A549 (cell line): ENCODE results near the gene NXN.

Experiments
- CTCF ChIP-seq: fragments of >200 bp; sonication (Bioruptor Twin); formaldehyde crosslinking; IDR thresholded peaks from 3 replicates; pipeline ENCODE4 v1.5.1; 2016
- NR3C1 ChIP-seq: fragments of >200 bp; sonication (Bioruptor Twin); formaldehyde crosslinking; IDR thresholded peaks from 3 replicates; pipeline ENCODE4 v1.6.1; 2017
- POLR2A ChIP-seq: IDR thresholded peaks from 2 replicates; pipeline ENCODE4 v1.6.1; 2012; ENCODE audit warnings: mild to moderate bottlenecking, low read length
- REST ChIP-seq: fragments of 200-600 bp; sonication (generic); IDR thresholded peaks from 2 replicates; pipeline ENCODE4 v1.6.1; 2016; ENCODE audit warnings: antibody characterized with exemption, mild to moderate bottlenecking, moderate library complexity

- TF ChIP-seq REST (no peak), CTCF (no peak), POLR2A (no peak), NR3C1 (no peak)
Observed at GRCh38 chr17:838486-838885, 141.1 kb downstream of the NXN start.
